CMK (cell line): ENCODE measurements around the gene ERBB4.
"Not testable (repeated sequence)": the region's sequence is repeated elsewhere in the genome, so short reads cannot be mapped to it uniquely, and the experiment has no call there.

Source experiments
- DNase-seq: peaks from one replicate; pipeline ENCODE4 v3.0.0-alpha.2; 2010; ENCODE audit warnings: low read depth

The ERBB4 gene

DNA sequence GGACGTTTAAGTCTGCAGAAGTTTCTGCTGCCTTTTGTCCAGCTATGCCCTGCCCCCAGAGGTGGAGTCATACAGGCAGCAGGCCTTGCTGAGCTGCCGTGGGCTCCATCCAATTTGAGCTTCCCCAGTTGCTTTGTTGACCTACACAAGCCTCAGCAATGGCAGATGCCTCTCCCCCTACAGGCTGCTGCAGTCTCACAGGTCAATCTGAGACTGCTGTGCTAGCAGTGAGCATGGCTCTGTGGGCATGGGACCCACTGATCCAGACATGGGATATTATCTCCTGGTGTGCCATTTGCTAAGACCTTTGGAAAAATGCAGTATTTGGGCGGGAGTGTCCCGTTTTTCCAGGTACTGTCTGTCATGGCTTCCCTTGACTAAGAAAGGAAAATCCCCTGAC, 726.0 kb downstream of the ERBB4 start:
- no peak for DNase-seq

DNA sequence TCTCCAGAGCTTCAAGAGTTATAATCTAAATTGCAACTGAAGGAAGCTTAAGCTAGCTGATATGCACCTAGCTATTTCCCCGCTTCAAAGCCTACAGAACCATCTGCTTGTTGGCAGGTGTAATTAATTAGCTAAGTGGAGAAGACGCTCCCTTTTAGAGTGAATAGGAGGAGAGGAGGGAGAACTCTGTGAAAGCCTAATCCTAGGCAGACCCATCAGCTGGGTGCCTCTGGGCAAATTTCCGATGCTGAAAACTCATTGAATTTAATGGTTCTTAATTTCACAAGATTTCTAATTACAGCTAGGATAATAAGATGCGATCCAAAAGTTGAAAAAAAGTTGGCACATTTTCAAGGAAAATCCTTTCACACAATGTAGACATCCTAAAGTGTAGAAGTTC, 735.9 kb downstream of the ERBB4 start:
- DNase-seq, result no peak

DNA sequence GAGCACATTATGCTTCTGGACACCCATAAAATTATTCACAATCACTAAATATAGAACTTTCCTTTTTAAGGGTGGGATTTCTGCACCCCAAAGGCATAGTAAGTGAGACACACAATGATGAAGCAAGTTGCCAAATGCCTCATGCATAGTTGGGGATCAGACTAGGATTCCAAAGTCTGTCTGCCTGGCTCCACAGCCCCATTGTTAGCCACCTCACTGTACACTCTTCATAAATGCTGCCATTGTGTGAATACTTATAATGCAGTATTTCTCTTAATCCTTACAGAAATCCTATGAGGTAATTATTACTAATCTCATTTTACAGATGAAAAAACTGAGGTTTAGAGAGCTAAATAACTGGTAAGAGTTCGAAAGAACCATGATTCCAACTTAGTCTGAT, 738.6 kb downstream of the ERBB4 start:
- no peak for DNase-seq

DNA sequence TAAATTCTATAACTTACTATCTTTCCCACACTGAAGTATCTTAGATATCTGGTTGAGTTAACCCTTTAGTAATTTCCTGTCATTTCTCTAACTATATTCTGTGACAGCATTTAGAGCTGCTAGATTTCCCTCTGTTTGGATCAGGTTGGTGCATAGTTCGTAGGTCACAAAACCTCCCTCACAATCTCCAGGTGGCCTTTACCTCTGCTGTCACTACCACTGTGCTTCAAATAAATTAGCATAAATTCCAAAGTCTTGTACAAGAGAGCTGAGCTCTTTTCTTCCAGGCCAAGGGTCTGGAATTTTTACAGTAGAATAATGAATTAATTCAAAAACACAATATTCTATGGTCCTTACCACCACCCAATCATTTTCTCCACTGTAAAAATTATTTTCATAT, 739.7 kb downstream of the ERBB4 start:
- no peak for DNase-seq

DNA sequence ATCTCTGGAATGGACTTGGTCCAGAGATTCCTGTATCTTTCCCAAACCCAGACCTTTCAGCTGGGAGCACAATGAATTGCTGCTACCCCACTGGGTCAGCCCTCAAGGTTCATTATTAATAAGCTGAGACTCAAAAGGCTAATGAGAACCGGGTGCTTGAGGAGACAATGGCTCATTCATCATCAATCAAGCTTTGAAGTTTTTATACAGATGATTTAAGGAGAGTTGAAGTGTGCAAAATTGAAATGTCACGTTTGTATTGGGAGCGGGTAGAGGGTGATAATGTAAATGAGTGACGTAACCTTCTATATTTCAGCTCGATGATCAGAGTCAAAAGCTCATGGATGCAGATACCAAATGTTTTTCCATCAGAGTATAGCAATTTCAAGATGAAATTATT, 744.9 kb downstream of the ERBB4 start:
- DNase-seq, result no peak

DNA sequence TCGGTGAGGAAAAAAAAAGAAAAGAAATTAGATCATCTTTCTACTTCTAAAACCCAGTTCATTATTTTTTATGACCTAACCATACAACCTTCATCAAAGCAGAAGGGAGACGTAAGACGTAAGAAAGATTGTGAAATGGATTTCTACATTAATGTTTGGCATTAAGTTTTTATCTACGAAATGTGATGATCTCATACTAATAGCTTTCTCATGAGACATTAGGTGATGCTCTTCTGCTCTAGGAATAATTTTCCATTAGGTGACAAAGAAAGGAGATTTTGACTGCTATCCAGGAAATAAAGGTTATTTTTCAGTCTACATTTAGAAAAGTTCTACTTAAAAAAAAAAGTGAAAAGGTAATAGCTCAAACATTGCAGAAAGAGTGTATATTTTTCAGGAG, 748.6 kb downstream of the ERBB4 start:
- DNase-seq, result no peak

DNA sequence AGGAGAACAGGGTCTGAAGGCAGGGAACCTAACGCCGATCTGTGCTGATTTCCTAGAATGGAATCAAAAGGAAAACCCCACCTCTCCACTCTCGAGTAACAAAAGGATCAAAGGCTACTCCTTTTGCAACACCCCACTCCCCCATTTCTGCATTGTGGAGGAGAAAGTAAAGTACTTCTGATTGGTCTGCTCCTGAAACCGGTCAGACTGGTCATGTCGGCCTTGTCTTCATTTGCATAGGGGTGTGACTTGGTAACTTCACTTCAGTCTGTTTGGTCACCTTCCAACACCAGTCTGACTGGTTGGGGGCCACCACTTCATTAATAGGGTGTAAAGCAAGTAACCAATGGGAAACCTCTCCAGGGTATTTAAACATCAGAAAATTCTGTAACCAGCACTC, 771.9 kb downstream of the ERBB4 start:
- DNase-seq, result no peak

DNA sequence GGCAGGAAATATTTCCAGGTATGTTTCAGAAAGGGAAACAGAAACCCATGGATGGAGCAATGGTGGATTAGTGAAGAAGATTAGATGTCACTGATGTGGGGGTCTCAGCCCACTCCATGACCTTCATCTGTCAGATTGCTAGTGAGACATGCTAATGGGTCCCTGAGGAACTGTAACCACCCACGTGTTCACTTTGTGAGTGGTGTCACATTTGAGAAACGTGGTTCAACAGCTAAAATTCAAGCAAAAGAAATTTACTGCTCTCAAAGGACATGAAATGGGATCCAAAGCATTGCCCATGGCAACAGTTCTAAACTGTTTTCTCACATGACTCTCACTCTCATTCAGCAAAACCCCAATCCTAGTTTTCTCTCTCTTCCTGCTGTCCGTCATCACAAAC, 776.1 kb downstream of the ERBB4 start:
- DNase-seq, result no peak

DNA sequence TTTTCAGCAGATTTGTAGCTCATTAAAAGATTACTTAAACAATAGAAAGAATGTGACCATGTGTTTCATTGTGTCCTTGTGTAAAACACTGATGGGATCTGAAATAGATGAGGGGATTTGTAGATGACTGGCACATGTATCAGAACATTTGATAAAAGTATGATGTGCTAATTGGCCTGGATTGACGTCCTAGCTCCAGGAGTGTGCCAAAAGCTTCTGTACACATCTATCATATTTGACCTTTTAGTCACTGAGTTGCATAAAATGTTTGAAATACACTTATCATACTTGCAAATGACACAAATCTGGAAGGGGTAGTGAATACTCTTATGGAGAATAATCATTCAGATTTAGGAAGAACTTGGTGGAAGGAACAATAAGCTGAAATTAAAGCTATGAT, 778.5 kb downstream of the ERBB4 start:
- DNase-seq, result no peak

DNA sequence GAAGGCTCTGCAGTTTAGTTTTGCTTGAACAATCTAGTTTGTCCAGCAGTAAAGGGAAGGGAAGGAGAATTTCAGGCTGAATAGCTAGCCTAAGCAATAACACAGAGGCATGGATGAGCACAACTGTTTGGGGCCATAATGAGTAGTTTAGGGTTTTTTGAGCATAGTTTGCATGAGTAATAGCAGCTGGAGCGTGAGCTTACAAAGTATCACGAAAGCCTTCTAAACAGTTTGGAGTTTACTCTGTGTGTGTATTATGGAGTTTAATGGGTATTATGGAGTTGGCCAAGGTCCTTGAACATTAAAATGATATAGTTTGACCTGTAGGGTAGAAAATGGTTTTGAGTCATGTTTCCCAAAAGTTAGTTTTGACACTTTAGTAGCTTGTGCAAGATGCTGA, 782.3 kb downstream of the ERBB4 start:
- no peak for DNase-seq

DNA sequence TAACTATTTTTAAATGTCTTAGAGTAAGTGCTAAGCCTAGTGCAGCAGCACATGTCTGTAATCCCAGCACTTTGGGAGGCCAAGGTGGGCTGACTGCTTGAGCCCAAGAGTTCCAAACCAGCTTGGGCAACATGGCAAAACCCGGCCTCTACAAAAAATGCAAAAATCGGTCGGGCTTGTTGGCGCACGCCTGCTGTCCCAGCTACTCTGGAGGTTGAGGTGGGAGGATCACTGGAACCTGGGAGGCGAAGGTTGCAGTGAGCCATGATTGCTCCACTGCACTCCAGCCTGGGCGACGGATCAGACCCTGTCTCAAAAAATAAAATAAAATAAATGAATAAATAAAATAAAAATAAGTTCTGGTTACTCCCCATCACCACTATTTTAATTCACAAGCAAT, 783.4 kb downstream of the ERBB4 start:
- DNase-seq, result no peak

DNA sequence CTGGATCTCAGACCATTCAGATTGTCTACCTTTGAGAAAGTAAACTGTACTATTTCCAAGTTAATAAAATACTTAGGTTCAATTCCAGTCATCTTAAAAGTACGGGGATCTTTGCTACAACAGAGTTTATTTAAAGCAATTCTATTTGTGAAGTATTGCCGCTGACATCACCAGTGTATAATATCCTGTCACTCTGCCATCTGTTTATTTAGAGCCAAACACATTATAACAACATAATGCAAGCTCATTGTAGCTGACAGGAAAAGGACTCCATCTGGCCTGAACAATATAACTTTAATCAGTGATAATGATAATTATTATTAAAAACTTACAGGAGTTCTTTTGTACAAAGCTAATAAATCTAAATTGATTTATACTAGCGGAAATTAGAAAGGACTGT, 786.8 kb downstream of the ERBB4 start:
- no peak for DNase-seq

DNA sequence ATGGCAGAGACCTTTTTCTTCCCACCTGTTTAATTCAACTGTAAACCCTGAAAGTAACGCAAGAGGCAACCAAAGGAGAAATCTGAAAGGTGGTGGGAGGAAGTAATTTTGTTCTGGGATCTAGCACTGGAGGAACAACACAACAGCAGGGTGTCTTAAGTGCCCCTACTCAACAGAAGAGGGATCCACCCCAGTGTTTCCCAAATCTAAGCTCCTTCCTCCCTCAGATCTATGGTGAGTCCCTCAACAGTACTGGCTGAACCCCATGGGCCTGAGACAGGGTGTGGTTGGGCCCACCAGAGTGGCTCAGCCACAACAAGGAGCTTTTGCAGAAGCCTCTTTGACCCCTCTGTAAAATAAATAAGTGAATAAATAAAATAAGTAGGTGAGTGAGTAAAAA, 790.3 kb downstream of the ERBB4 start:
- no peak for DNase-seq

DNA sequence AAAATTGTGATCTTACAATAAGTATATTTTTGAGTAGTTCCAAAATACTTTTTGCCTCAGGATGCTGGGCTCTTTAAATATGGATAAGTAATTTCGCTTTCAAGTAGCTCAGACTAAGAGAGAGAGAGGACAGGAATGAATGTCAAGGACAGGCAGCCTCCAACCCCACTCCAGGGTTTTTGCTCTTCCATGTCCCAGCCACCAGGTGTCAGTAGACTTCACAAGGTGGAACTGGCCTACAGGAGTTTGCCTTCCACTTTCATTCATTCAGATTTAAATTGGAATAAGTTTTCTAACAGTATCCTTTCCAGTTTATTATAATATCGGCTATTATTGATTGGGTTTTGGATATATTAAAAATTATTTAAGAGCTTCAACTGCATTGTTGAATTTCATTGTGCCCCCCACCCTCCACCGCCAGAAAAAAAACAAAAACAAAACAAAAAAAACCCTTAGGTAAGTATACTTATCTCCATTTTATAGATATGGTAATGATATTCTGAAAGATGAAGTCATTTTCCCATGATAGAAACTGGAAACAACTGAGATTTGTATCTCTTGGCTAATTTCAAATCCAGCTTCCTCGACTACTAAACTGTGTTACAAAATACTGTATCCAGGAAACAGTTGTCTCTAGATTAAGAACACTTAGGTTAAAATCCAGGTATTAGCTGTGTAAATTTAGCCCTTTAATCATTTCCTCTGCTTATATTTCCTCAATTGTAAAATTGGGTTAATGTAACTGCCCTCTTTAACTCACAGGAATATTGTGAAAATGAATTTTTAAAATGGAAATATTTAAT, 793.1 kb downstream of the ERBB4 start:
- peak; percentile 11 for DNase-seq

DNA sequence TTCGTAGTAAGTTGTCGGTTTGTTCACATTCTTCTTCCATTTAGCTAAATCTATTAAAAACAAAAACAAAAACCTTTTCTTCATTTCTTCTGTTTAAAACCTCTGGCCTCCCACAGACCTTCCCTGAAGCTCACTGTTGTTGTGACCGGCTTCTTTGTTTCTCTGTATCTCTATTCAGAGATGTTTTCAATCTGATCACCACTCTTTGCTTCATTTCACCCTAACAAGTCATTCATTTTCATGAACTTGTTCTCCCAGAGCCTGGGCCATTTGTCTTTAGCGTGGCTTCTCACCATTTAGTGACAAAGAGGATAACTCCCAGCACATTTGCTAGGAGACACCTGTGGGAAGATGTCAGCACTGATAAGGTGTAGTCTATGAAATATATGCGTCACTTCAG, 794.2 kb downstream of the ERBB4 start:
- DNase-seq, result no peak

DNA sequence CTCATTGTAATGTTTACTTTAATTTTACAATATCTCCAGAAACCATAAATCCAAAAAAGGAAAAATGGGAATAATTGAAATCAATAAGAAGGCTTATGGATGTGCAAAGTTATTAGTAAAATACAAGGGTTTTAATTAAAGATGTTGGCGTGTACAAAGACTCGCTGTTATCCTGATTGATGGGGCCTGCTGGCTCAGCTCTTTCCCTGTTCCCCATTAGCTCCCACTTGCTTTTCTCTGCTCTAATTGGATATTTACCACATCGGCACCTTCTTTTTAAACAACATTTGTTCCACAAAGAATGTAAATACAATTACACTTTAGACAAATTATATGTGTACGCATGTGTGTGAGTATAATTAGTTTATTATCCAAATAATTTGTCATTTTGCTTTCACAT, 796.6 kb downstream of the ERBB4 start:
- no peak for DNase-seq

DNA sequence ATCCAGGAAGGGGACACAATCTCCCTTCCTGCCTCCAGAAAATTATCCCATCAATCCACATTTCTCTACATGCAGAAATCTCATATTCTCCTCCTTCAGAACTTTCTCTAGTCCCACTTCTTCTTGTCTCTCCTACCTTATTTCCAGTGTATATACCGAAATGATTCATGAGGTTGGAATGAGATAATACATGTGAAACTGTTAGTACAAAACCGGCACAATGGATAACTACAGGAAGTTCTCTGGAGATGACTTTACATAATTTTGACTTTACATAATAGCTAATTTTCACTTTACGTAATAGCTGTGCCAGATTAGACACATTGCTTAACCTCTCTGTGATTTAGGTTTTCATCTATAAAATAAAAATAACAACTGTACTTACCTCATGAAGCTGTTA, 801.3 kb downstream of the ERBB4 start:
- no peak for DNase-seq

DNA sequence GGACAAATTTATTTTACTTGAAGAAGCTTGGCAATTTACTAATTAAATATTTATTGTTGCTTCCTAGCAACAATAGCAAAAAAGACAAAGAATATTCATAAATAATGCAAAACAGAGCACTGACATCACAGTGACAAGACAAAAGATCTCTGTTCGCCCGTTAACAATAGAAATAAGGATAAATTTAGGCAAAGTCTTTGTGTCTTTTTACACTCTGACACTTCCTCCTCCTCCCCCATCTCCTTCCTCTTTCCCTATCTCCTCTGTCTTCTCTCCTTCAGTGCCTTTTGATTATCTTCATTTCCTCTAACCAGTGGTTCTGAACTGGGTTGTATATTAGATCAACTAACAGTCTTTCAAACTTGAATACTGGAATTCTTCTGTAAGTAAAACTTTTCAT, 808.4 kb downstream of the ERBB4 start:
- no peak for DNase-seq

DNA sequence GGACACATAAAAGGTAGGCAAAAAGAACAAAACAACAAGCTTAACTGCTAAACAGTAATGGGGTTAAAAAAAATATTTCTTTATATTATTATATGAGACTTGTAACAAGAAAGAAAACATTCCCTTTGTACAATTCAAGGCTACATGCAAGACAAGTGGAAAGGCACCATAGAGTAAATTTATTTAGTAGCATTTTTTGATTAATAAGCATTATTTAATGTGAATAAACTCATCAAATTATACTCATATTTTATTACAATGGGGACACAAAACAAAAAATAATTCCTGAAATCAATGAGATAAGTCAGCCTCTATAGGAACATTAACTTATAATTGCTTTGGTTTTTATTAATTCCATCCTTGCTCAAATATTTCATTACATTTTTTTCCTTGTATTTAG, 809.2 kb downstream of the ERBB4 start:
- no peak for DNase-seq

DNA sequence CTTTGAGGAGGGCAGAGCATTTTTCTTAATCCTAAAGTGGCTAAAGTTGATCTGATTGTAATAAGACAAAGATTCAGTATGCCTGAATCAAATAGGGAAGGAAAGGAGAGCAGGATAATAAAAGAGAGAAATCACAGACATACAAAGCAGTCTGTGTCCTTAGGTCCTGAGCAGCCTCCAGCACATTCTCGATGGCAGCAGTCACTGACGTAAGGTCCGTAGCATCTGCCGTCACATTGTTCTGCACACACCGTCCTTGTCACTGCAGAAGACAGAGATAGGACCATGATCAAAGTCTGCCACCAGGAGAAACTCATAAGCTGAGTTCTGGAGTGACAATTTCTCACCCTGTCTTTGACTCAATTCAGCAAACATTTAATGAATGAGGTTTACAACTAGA, 813.7 kb downstream of the ERBB4 start:
- no peak for DNase-seq

DNA sequence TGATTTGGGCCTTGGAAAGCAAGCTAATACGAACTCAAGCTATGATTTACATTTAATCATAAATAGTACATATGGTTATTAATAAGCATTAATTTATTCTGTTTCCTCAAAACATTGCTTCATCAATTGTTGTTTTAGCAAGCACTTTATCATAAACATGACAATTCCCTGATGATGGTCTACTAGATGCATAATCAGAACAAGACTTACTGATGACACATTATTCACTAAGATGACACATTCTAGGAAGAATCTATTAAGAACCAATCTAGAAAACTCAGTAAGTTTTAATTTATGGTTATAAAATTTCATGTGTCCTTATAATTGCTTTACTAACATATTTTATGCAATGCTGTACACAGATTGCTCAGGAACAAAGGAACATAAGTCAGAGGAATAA, 815.2 kb downstream of the ERBB4 start:
- no peak for DNase-seq

DNA sequence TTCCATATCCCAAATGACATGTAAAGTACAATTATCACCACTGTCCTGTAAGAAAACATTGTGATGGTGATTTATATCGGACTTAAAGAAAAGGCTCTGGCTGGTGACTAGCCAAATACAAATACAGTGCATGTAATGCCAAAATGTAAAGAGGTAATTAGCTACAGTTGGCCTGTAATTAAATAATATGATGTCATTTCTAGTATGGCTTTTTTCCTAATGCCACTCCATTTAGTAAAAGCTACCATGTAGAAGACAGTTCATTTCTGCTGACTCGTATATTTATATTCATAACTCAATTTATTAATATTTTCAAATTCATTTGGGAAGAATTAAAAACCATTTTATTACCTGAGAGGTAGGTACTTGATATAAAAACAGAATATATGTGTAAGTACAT, 815.7 kb downstream of the ERBB4 start:
- no peak for DNase-seq

DNA sequence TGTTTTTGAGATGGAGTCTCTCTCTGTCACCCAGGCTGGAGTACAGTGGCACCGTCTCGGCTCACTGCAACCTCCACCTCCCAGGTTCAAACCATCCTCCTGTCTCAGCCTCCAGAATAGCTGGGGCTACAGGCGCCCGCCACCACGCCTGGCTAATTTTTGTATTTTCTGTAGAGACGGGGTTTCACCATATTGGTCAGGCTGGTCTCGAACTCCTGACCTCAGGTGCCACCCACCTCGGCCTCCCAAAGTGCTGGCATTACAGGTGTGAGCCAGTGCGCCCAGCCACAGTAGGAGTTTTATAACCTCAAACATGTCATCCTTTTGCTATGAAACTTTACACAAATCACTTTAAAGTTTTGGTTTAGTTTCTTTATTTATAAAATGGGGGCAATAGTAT, 816.7 kb downstream of the ERBB4 start:
- not testable (repeated sequence) for DNase-seq

DNA sequence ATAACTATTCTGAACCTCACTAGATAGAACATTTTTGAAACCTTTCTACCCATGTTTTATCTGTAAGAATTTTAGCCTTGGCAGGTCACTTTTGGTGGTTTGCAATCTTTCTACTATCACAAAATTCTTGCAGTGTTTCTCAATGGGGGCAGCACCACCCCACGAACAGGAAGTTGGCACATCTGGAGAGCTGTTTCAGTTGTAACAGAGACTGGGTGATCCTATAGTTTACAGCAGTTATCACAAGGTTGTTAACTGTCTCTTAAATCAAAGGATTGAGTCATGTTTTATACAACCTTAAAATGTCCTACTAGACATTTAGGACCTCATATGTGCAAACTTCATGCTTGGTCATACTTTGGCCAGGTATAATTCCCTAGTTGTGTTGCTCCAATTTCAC, 829.2 kb downstream of the ERBB4 start:
- no peak for DNase-seq

DNA sequence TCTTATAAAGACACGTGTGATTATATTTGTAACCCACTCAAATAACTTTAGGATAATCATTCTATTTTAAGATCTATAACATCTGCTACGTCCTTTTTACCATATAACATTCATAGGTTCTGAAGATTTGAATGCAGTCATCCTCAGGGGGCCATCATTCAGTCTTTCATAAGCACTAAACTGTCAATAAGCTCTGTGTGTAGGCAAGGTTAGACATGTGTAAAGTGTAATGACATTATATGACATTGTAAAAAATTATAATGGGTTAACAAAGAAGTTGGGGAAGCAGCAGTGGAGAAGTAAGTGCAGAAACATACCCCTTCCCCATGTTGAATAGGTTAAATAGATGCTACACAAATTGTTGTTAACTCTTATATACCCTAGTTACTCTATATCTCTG, 845.9 kb downstream of the ERBB4 start:
- DNase-seq, result no peak
